UCSD-AML1 (cell line): ENCODE results near the gene LRBA.
A peak's percentile ranks its signal among the peaks of the same experiment; 100 is the strongest.

ENCODE experiments used
- DNase-seq: peaks from one replicate; lab custom pipeline; 2025; ENCODE audit not compliant: unreplicated experiment; lab: John Stamatoyannopoulos, UW

The LRBA gene

DNA sequence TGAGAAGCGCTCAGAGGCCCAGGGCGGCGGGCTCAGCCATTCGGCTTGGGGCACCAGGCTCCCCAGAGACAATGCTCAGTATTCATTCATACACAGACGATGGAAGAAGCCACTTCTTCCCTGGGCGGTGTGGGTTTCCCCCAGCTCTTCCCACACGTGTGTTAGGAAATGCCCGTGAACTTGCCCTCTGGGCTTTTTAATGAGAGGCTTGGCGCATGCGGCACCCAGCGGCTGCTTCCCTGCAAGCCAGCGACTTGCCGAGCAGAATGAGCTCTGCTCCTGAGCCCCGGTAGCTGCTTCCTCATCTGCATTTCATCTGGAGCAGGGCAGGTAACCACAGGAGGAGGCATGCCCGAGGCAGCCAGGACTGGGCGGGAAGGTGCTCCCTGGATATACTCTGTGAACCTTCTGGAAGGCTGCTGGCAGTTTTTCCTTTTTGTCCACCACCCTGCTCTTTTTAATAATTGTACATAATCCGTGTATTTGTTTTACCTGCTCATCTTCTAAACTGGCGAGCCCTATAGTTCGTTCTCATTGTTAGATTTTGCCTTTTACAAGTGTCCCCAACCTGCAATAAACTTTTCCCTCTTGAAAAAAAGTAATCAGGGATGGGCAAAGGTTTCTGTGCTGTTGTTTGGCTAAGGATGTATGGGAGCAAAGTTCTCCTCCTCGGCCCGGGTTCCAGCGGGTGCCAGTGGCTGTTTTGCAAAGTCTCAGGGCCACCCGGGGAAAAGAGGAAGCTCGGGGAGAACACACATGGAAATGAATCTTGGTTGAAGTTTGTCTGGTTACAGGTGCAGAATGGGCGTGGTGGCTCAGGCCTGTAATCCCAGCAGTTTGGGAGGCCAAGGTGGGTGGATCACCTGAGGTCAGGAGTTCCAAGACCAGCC, 758.0 kb downstream of the LRBA start:
- no peak for DNase-seq

DNA sequence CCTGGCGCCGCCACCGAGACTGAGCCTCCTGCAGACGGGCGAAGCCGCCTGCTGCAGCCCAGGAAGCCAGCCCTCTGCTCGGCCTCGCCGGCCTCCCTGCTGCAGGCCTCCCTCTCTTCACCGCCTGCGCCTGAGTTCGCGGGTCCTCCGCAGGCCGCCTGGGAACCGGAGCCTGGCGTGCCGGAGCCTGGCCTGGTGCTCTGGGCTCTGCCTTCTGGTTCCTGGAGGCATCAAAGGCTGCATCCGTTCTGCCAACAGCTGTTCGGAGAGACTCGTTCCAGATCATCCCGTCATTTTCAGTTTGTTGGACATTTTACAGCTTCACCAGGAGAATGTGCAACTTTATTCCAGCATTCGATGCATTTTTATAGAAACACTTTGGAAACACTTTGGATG, 758.9 kb downstream of the LRBA start:
- DNase-seq = no peak

DNA sequence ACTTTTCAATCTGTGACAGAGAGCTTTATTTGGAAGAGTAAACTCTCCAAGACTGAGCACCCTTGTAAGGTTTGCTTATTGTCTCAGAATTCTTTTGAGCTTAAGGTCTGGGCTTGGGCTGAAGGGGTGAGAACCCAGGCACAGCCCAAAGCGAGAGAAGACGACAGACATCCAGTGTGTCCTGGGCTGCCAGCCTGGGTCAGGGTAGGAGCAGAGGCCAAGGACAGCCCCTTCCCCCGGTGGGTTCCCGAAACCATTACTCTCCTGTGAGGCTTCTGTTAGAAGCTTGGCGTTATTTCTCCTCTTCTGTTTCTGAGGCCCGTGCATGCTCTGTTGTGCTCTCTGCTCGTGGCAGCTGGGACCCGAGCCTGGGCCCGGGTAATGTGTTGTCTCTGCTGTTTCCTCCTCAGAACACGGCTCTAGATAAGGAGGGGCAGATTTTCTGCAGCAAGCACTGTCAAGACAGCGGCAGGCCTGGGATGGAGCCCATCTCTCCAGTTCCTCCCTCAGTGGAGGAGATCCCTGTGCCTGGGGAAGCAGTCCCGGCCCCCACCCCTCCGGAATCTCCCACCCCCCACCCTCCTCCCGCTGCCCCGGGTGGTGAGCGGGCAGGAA, 759.4 kb downstream of the LRBA start:
- DNase-seq = no peak

DNA sequence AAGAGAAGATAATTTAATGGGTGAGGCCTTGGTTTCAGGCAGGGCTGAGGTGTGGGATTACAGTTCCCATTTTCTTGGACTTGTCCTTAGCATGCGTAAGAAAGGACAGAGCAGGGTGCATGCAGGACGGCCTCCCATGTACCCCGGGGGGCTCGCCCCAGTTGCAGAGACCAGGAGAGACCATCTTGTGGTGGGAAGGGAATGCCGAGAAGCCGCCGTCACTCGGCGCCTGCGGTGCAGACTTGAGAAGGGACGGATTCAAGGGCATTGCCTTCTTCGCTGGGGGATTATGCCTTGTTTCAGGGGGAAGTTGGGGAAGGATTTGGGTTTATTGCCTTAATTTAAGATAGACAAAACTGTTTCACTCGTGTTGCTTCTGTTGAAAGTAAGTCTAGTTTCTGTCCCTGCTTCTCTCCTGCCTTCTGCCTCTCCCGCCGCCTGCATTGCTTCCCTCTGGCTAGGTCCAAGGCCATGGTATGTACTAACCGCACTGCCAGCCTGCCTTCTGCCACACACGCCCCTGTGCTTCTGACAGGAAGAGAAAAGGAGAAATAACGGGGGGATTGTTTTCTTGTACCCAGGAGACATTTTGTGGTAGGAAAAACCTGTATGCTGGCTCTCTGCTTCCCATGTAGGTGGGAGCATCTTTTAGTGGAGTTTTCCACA, 761.0 kb downstream of the LRBA start:
- peak; percentile 56 for DNase-seq

DNA sequence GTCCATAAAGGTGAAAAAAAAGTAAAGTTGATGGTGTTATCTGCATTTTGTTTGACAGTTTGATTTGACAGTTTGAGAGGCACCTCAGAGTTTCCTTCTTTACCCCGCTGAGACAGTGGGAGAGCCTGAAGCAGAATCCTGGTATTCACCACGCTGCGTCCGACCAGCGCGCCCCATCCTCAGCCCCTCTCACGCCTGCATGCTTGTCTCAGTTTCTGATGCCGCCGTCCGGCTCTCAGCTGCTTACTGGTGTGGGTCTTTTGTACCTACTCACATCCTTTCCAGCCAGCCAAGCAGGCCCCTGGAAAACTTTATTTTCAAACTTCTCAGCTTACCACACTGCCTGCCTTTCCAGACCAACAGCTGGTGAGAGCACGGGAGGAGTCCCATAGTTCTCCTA, 761.7 kb downstream of the LRBA start:
- DNase-seq = no peak

DNA sequence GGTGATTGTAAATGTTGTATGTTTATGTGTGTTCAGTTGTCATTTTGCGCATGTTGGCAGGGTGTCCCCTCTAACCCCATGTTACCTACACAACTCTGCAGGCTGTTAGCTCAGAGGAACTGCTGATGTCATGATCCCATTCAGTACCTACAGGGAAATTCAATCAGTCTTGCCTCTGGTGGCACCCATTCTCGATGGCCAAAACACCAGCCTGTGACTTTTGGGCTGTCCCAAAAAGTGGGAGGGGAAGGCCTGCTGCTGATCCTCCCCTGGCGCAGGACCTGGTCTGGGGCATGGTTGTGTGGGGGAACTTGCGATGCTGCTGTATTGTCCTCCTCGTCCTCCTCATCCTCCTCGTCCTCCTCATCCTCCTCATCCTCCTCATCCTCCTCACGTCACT, 762.3 kb downstream of the LRBA start:
- no peak for DNase-seq

DNA sequence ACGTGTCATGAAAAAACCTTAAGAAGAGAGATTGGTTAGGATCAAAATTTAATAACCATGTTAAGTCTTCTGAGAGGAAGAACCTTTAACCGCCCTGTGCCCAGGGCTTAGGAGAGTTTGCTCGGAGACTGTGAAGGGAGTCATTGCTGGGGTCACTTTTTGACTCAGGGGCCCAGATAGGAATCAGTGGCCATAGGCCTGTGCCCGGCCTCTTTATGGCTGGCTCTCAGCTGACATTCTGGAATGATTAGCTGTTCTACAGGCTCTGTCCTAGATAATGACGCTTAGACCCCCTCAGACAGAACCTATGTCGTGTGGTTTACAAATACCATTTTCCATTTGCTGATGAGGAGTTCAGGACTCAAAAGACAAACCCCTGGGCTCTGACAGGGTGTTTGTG, 762.8 kb downstream of the LRBA start:
- DNase-seq = no peak

DNA sequence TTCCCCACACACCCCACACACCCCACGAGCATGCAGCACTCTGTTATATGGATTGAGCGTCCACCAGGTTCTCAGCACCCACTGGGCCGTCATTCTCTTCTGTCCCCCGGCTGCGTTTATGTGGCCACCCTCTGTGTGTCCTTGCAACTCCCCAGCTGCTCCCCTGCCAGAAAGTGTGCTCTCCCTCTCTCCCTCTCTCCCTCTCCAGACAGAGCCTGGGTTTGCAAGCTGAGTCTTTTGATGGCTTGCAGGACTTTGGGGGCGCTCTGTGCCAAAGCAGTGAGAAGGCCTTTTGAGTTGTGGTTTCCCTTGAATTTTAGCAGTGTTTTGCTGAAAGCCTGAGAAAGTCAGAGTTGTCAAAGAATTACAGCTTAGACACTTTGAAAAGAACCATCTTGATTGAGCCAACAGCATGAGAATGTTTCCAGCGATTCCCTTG, 763.3 kb downstream of the LRBA start:
- no peak for DNase-seq

DNA sequence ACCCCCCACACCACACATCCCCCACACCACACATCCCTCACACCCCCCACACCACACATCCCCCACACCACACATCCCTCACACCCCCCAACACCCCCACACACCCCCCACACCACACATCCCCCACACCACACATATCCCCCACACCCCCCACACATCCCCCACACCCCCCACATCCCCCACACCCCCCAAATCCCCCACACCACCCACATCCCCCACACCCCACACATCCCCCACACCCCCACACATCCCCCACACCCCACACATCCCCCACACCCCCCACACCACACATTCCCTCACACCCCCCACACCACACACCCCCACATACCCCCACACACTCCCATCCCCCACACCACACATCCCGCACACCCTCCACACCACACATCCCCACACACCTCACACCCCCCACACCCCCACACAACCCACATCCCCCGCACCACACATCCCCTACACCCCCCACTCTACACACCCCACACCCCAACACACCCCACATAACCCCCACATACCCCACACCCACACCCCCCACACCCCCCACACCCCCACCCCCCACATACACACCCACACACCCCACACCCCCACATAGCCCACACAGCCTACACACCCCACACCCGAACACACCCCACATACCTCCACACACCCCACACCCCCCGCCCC, 764.0 kb downstream of the LRBA start:
- DNase-seq = no peak

DNA sequence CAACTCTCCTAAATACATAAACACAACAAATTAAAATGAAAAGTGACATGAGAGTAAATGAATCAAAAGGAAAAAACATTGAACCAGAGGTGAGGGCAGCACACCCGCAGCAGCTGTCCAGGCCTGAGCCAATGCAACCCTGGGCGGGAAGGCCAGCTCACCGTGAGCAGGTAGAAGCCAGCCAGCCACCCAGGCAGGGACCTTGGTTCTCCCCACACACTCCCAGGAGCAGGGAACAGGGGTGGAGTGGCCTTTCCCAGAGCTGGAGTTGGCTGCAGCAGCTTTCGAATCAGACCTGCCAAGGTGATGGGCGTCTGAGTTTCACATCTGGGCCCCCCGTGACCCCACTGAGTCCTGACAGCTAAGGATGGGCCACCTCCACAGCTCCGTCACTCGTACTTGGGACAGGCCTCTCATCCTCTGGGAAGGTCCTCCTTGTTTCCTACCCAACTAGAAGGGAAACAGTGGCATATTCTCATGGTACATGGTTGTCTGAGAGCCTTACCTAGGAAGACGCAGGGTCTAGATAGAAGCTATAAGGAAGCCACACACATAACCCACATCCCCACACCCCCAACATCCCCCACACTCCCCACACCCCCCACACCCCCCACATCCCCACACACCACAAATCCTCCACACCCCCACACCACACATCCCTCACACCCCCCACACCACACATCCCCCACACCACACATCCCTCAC, 764.6 kb downstream of the LRBA start:
- DNase-seq = no peak

DNA sequence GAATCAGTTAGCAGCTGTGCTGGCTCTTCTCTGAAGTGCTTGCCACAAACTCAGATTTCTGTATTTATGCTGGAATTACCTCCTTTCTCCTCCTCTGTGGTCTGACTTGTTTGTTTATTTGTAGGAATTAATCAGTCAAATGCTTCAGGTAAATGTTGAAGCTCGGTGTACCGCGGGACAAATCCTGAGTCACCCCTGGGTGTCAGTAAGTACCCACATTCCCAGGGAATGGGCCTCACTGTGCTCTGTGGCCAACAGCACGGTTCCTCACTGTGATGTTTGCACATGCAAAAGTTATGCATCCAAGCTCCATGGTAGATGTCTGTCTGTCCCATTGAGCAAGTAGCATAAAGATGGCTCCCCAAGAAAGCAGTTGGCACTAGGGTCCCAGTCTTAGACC, 766.9 kb downstream of the LRBA start:
- no peak for DNase-seq

DNA sequence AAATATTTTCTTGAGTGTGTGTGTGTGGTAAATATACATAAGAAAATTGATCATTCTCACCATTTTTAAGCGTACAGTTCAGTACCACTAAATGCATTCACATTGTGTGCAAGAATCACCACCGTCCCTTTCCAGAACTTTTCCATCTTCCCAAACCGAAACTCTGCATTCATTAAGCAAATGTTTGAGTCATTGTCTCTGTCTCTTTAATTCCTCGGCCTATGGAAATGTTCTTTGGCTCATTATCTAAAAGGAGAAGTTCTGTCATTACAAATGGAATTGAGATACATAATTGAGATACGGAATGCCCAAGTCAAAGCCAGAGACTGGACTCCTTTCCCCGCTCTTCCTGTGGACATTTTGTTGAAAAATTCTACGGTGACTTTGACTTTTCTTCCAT, 767.9 kb downstream of the LRBA start:
- no peak for DNase-seq

DNA sequence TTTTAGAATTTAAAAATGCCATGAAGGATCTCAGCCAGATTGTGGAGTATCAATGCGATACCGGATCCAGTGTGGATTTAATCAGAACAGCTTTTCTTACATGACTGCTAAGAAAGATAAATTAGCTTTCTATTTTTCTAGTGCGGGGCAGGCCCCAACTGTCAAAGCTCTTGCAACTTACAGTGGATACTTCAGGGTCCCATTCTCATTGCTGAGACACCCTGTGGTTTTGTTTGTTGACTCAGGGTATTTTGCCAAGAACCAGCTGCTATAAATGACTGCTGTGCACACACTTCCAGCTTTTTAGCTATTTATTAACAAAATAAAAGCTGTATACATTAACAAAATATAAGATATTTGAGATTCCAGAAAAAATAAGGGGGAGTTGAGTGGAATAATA, 770.5 kb downstream of the LRBA start:
- DNase-seq = no peak

DNA sequence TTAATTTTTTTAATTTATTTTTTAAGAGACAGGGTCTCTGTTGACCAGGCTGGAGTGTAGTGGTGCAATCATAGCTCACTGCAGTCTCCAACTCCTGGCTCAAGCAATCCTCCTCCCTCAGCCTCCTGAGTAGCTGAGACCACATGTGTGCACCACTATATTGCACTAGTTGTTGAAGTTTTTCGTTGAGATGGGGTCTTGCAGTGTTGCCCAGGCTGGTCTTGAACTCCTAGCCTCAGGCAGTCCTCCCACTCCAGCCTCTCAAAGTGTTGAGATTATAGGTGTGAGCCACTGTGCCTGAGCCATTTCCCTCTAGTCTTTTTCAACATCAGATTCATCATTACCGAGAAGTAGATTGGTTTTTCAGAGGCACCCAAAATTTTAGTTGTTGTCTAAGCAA, 771.2 kb downstream of the LRBA start:
- DNase-seq = no peak

DNA sequence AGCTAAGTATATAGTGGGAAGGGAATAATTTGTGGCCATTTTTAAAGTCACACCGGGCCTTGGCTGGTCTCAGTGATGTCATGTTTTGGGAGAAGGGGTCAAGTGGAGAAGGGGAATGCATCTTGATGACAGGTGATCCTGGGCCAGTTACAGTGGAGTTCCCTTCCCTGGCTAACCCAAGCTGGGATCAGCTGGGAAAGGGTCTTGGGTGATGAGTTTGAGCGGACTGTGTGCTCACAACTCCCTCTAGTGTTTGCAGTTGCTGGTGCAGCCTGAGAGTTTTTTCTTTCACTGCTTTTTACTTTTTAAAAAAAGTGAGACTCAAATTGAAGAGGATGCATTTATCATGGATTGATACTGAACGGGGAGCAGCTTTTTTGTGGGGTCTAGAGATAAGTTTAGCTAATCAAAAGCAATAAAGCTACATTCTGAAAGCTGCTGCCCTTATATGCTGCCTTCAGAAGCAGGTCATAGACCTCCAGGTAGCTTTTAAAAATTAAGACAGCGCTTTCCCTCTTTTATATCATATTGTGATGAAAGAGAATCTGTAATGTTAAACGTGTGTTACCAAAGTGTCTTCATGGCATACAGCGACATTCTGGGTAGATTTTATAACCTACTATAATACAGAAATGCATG, 772.1 kb downstream of the LRBA start:
- DNase-seq = peak; percentile 16

DNA sequence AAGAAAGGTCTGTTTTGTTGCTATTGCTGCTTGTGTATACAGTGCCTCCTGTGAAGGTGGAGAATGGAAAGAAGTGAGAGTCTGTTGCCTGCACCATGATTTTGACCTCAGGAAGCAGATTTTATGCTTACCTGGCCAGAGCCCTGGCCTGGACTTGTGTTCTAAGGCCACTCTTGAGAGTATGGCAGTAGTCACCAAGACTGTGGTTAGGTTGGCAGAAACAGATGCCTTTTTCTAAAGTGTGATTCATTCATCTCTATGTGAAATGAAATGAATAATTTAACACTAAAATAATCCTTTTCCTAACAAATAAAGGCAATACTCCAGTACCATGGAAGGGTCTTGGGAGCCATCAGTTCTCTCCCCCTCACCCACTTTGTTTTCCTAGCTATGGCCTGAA, 775.1 kb downstream of the LRBA start:
- DNase-seq = no peak

DNA sequence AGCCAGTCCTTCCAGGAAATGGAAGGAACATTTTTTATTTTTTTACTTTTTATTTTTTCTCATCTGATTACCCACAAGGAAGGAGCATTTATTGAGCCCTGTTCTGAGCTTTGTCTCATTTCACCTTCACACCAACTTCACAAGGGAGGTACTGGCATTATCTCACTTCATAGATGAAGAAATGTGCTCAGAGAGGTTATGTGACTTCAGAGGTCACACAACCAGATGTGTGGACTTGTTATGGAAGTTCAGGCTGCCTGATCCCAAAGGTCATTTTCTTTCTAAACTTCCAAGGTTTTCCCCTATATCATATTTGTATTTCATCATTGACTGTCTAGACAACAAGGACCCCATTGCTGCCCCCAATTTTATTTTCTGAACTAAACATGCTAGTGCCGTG, 776.5 kb downstream of the LRBA start:
- DNase-seq = no peak

DNA sequence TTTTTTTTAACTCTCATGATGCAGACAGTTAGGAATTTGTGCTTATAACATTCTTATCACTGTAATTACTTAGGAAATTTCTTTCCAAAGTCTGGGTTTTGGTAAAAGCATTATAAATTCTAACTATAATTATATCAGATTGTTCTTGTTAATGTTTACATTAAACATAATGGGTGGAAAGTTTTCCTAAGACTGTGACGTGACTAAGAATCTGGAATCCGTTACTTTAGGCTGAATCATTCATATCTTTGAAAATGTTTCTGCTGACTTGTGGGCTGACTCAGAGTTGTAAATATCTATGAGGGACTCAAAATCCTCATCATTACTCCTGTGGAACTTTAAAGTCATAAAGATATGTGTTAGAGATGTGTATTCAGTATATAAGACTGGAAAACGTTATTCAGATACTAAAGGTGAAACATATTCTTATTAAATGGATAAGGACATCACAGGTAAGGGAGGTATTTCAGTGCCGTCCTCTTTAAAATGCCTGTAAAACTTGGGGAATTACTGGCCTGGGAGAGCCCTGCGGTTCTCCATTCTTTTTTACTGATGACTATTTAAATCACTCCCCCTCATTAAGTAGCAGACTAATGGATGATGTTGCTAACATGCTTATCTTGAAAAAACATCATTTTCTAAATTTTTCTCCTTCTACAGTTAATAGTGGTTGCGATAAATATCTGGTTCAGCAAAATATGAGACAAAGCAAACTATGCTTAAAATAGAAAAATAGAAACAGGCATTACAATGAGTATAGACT, 777.8 kb downstream of the LRBA start:
- no peak for DNase-seq

DNA sequence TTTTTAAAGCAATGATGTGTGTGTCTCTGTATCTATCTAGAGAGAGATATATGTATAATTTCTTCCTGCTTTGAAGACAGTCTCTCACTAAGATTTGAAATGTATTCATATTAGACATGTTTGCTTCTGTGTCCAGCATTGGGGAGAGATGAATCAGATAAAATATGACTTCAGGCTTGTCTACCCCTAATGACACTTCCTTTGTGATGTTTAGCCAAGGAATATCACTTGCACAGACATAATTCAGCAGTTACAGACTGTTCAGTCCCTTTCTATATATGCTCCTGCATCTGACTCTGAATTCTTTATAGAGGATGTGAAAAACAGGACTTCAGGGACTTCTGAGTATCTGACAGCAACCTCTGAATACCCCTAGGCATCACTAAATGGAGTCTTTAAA, 778.5 kb downstream of the LRBA start:
- DNase-seq = no peak

DNA sequence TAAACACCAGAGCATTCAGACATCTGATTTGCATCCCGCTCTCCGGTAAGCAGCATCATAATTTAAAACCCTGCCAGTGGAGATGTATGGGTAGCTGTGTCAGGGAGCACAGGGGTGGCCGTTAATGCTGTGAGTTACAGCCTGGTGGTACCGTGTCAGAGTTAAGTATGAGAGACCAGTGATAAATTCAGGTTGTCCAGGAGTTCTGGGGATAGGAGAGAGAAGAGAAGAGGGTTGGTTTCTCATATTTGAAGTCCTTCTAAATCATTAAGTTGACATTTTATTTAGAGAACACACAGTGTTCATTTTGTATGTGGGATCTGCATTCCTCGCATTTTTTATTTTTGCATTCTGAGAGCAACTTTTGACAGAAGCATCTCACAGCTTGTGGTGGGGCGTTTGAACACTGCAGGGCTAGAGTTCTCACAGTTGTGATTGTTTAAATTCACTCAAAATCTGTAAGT, 779.2 kb downstream of the LRBA start:
- no peak for DNase-seq
